ENCODE data around the gene DNASE1L1. TPM values are rescaled to one million over a fixed set of nuclear protein-coding genes. Genes with fewer than 3 reads are reported as not detected.

Gene DNASE1L1
- total RNA-seq, 1 experiment from 2014 or later = 16.2 TPM

DNA sequence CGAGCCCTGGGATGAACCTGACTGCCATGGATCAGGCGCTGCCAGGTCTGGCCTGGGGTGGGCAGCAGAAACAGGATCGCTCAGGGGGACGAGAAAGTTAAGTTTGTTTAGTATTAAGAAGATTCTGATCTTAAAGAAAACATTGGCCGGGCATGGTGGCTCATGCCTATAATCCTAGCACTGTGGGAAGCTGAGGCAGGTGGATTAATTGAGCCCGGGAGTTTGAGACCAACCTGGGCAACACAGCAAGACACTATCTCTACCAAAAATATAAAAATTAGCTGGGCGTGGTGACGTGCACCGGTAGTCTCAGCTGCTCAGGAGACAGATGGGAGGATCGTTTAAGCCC, 33.9 kb downstream of the DNASE1L1 start:
- CTCF ChIA-PET = interaction anchor here (0.7 to 3.0 kb wide), 3 partner anchors 8 to 152 kb away, joined by 3 to 43 read pairs (median 20); no protein-coding TSS in a partner anchor
- ATAC-seq = no peak
- DNase-seq (ENCODE audit: low spot score) = no peak
- Mint-ChIP-seq H3K4me1 (peaks cover 9% of the 10 kb centered on the region), H3K27ac (no peak overlapping the region), H3K4me3 (peak overlapping the region; percentile 49), H3K9me3 (no peaks in the 10 kb centered on the region), H3K27me3 (ENCODE audit: low read depth) (peaks cover 11% of the 10 kb centered on the region), H3K36me3 (peaks cover 2% of the 10 kb centered on the region)
- TF ChIP-seq E2F1 (CRISPR knock-in tag; IDR thresholded peaks at IDR 0.05) (no peak), ZNF671 (CRISPR knock-in tag; IDR thresholded peaks at IDR 0.05) (no peak), RORB (CRISPR knock-in tag; IDR thresholded peaks at IDR 0.05) (no peak), ZNF317 (CRISPR knock-in tag; IDR thresholded peaks at IDR 0.05; ENCODE audit: borderline replicate concordance, low read depth) (no peak), TEAD4 (CRISPR knock-in tag; IDR thresholded peaks at IDR 0.05) (no peak), ESRRA (CRISPR knock-in tag; IDR thresholded peaks at IDR 0.05; ENCODE audit: borderline replicate concordance) (no peak), NR3C1 (CRISPR knock-in tag; conservative IDR thresholded peaks at IDR 0.05; ENCODE audit: low read depth) (no peak), ZNF423 (CRISPR knock-in tag; IDR thresholded peaks at IDR 0.05) (no peak), CREB1 (CRISPR knock-in tag; IDR thresholded peaks at IDR 0.05) (no peak), SMAD4 (CRISPR knock-in tag; IDR thresholded peaks at IDR 0.05) (no peak)
- TF ChIP-seq, protein P1, sequence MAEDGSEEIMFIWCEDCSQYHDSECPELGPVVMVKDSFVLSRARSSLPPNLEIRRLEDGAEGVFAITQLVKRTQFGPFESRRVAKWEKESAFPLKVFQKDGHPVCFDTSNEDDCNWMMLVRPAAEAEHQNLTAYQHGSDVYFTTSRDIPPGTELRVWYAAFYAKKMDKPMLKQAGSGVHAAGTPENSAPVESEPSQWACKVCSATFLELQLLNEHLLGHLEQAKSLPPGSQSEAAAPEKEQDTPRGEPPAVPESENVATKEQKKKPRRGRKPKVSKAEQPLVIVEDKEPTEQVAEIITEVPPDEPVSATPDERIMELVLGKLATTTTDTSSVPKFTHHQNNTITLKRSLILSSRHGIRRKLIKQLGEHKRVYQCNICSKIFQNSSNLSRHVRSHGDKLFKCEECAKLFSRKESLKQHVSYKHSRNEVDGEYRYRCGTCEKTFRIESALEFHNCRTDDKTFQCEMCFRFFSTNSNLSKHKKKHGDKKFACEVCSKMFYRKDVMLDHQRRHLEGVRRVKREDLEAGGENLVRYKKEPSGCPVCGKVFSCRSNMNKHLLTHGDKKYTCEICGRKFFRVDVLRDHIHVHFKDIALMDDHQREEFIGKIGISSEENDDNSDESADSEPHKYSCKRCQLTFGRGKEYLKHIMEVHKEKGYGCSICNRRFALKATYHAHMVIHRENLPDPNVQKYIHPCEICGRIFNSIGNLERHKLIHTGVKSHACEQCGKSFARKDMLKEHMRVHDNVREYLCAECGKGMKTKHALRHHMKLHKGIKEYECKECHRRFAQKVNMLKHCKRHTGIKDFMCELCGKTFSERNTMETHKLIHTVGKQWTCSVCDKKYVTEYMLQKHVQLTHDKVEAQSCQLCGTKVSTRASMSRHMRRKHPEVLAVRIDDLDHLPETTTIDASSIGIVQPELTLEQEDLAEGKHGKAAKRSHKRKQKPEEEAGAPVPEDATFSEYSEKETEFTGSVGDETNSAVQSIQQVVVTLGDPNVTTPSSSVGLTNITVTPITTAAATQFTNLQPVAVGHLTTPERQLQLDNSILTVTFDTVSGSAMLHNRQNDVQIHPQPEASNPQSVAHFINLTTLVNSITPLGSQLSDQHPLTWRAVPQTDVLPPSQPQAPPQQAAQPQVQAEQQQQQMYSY (CRISPR knock-in tag; IDR thresholded peaks at IDR 0.05) = no peak
- POLR2A ChIA-PET = no interaction called here

DNA sequence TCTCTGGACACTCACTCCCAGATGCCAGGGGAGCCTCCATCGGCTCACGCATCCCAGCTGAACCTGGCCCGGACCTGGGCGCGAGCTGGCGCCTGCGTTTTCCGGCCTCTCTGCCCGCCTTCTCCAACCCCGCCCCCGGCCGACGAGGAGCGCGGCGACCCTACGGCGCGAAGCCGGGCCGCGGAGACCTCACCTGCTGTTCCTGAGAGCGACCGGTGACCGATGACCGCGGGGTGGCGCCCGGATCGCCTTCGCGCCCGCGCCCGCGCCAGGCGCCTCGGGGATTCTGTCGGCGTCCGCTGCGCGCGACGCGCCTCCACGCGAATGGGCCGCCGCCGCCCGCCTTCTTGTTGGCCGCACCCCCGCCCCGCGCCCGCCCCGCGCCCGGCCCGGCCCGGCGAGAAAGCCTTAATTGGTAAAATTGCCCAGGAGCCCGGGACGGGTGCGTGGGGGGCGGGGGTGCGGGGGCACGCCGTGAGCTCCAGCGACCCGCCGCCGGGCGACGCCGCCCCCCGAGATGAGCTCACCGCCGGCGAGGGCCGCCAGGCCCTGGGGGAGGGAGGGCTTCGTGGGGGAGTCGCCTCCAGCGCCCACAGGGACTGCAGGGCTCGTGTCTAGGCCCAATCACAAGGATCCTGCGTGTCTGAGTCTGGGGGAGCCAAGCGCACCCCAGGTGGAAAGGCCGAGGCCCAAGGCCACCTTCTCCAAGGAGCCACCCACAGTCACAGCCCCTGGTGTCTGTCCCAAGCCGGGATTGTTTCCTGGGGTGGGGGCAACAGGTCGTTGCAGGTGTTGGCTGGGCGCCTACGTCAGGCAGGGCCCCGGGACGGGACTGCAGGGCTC, 34.5 kb downstream of the DNASE1L1 start, which contains the start of gene FLNA:
TSS of gene FLNA (minus strand) at position 322 of the 843 bp plus-strand sequence. CDS start 3,389 bp downstream, outside the sequence.
- DNase-seq (ENCODE audit: low spot score) (peak; percentile 63), ATAC-seq (no peak)
- peaks cover 5% of the 10 kb centered on the region for H3K36me3 Mint-ChIP-seq
- H3K27me3 Mint-ChIP-seq (ENCODE audit: low read depth) = peaks cover 11% of the 10 kb centered on the region
- H3K27ac Mint-ChIP-seq = no peak within 1 kb of the TSS
- H3K4me1 Mint-ChIP-seq = peaks cover 6% of the 10 kb centered on the region
- TF ChIP-seq NFATC4 (CRISPR knock-in tag; IDR thresholded peaks at IDR 0.05) (no peak), ZBTB43 (CRISPR knock-in tag; IDR thresholded peaks at IDR 0.05) (no peak), NR3C1 (CRISPR knock-in tag; conservative IDR thresholded peaks at IDR 0.05; ENCODE audit: low read depth) (no peak), RORB (CRISPR knock-in tag; IDR thresholded peaks at IDR 0.05) (no peak), KAT7 (CRISPR knock-in tag; IDR thresholded peaks at IDR 0.05; ENCODE audit: borderline replicate concordance) (no peak), ZBTB21 (CRISPR knock-in tag; IDR thresholded peaks at IDR 0.05; ENCODE audit: borderline replicate concordance) (no peak), ZNF138 (CRISPR knock-in tag; conservative IDR thresholded peaks at IDR 0.05) (no peak), CDX4 (CRISPR knock-in tag; IDR thresholded peaks at IDR 0.05; ENCODE audit: borderline replicate concordance) (no peak)
- TF ChIP-seq, protein P2, sequence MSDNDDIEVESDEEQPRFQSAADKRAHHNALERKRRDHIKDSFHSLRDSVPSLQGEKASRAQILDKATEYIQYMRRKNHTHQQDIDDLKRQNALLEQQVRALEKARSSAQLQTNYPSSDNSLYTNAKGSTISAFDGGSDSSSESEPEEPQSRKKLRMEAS (CRISPR knock-in tag; IDR thresholded peaks at IDR 0.05) = peak; percentile 17; the same call in 1 of the 2 replicates
- TF ChIP-seq, protein P3, sequence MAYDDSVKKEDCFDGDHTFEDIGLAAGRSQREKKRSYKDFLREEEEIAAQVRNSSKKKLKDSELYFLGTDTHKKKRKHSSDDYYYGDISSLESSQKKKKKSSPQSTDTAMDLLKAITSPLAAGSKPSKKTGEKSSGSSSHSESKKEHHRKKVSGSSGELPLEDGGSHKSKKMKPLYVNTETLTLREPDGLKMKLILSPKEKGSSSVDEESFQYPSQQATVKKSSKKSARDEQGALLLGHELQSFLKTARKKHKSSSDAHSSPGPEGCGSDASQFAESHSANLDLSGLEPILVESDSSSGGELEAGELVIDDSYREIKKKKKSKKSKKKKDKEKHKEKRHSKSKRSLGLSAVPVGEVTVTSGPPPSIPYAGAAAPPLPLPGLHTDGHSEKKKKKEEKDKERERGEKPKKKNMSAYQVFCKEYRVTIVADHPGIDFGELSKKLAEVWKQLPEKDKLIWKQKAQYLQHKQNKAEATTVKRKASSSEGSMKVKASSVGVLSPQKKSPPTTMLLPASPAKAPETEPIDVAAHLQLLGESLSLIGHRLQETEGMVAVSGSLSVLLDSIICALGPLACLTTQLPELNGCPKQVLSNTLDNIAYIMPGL (CRISPR knock-in tag; IDR thresholded peaks at IDR 0.05) = peak; percentile 33; the same call in 1 of the 2 replicates
- TF ChIP-seq, protein P4, sequence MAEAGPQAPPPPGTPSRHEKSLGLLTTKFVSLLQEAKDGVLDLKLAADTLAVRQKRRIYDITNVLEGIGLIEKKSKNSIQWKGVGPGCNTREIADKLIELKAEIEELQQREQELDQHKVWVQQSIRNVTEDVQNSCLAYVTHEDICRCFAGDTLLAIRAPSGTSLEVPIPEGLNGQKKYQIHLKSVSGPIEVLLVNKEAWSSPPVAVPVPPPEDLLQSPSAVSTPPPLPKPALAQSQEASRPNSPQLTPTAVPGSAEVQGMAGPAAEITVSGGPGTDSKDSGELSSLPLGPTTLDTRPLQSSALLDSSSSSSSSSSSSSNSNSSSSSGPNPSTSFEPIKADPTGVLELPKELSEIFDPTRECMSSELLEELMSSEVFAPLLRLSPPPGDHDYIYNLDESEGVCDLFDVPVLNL (CRISPR knock-in tag; IDR thresholded peaks at IDR 0.05; ENCODE audit: borderline replicate concordance, low read depth) = no peak
- CTCF ChIA-PET = interaction anchor here (1.0 to 3.0 kb wide), 8 partner anchors 9 to 161 kb away, joined by 3 to 43 read pairs (median 11); partner anchors contain the start of genes PLXNA3, SLC10A3 and TAFAZZIN
- peak within 1 kb of the TSS; percentile 55 for H3K4me3 Mint-ChIP-seq
- POLR2A ChIA-PET = interaction anchor here (0.7 to 2.0 kb wide), 3 partner anchors 9 to 116 kb away, joined by 3 to 10 read pairs (median 7); partner anchors contain the start of gene SLC10A3
- H3K9me3 Mint-ChIP-seq = no peaks in the 10 kb centered on the region

Measured in WTC11 (cell line).